Tibial nerve (tissue), 3 donors: ENCODE data around the gene GRIN3B.

ENCODE experiments used
- CTCF ChIP-seq, 5 experiments: fragments of 200-600 bp in 3 of 5; fragments of 450-650 bp in 2 of 5; sonication (generic) in 3 of 5; IDR thresholded peaks; one replicate each; pipeline ENCODE4 v1.5.1; 2016 to 2019; ENCODE audit warnings: antibody characterized with exemption in 5 of 5, mild to moderate bottlenecking in 3 of 5, moderate library complexity in 2 of 5
- POLR2A ChIP-seq, 2 donors: fragments of 450-650 bp; IDR thresholded peaks; one replicate each; pipeline ENCODE4 v1.6.1; 2017; ENCODE audit warnings: antibody characterized with exemption in 2 of 2, mild to moderate bottlenecking in 2 of 2, moderate library complexity in 2 of 2

- TF ChIP-seq CTCF (IDR thresholded peaks at IDR 0.05) (no peak), POLR2A (IDR thresholded peaks at IDR 0.05) (no peak)
Observed at GRCh38 chr19:1018393-1018792, 18.2 kb downstream of the GRIN3B start.
